SW480 (cell line): ENCODE measurements around the gene XRCC5.

ENCODE experiments used
- DNase-seq: peaks from one replicate; pipeline ENCODE4 v3.0.0-alpha.2; 2016; ENCODE audit warnings: low spot score

The XRCC5 gene

GRCh38 chr2:216159144-216159543 lies 50.0 kb downstream of the XRCC5 start:
- DNase-seq = no peak

- no peak for DNase-seq
Observed at GRCh38 chr2:216159646-216160045, 50.5 kb downstream of the XRCC5 start.

- no peak for DNase-seq
Observed at GRCh38 chr2:216160786-216161185, 51.6 kb downstream of the XRCC5 start.

- DNase-seq = no peak
Observed at GRCh38 chr2:216161967-216162366, 52.8 kb downstream of the XRCC5 start.

GRCh38 chr2:216163518-216163917 lies 54.4 kb downstream of the XRCC5 start:
- no peak for DNase-seq

- DNase-seq = no peak
Observed at GRCh38 chr2:216164087-216164486, 54.9 kb downstream of the XRCC5 start.

GRCh38 chr2:216164576-216164975 lies 55.4 kb downstream of the XRCC5 start:
- no peak for DNase-seq

- DNase-seq = no peak
Observed at GRCh38 chr2:216165711-216166110, 56.6 kb downstream of the XRCC5 start.

- no peak for DNase-seq
Observed at GRCh38 chr2:216169087-216169486, 59.9 kb downstream of the XRCC5 start.

- DNase-seq = no peak
Observed at GRCh38 chr2:216170076-216170763, 61.1 kb downstream of the XRCC5 start.

GRCh38 chr2:216171011-216171410 lies 61.9 kb downstream of the XRCC5 start:
- DNase-seq = no peak

- no peak for DNase-seq
Observed at GRCh38 chr2:216172493-216172892, 63.3 kb downstream of the XRCC5 start.

GRCh38 chr2:216179015-216179414 lies 69.9 kb downstream of the XRCC5 start:
- DNase-seq = no peak

GRCh38 chr2:216181351-216181750 lies 72.2 kb downstream of the XRCC5 start:
- no peak for DNase-seq

GRCh38 chr2:216181953-216182461 lies 72.9 kb downstream of the XRCC5 start:
- no peak for DNase-seq

- no peak for DNase-seq
Observed at GRCh38 chr2:216183462-216183861, 74.3 kb downstream of the XRCC5 start.

GRCh38 chr2:216188559-216188850 lies 79.4 kb downstream of the XRCC5 start:
- no peak for DNase-seq

- no peak for DNase-seq
Observed at GRCh38 chr2:216188956-216189355, 79.8 kb downstream of the XRCC5 start.

- no peak for DNase-seq
Observed at GRCh38 chr2:216189410-216189809, 80.3 kb downstream of the XRCC5 start.

GRCh38 chr2:216192181-216192580 lies 83.0 kb downstream of the XRCC5 start:
- no peak for DNase-seq

- DNase-seq = no peak
Observed at GRCh38 chr2:216192931-216193330, 83.8 kb downstream of the XRCC5 start.

GRCh38 chr2:216194013-216194412 lies 84.9 kb downstream of the XRCC5 start:
- DNase-seq = no peak

- DNase-seq = no peak
Observed at GRCh38 chr2:216194561-216194960, 85.4 kb downstream of the XRCC5 start.

- DNase-seq = no peak
Observed at GRCh38 chr2:216195565-216196029, 86.4 kb downstream of the XRCC5 start.
